ENCODE data around the gene ITSN2.

GRCh38 chr2:24392542-24393059 lies 32.3 kb upstream of the ITSN2 start:
- TF ChIP-seq POLR2AphosphoS5 (IDR thresholded peaks at IDR 0.05; ENCODE audit: low read depth, low read length) (no peak), POLR2A (IDR thresholded peaks at IDR 0.05; ENCODE audit: low read depth, low read length) (no peak)

All from GM12892 (cell line).